Measurements from ENCODE around the gene KIAA0040.

DNA sequence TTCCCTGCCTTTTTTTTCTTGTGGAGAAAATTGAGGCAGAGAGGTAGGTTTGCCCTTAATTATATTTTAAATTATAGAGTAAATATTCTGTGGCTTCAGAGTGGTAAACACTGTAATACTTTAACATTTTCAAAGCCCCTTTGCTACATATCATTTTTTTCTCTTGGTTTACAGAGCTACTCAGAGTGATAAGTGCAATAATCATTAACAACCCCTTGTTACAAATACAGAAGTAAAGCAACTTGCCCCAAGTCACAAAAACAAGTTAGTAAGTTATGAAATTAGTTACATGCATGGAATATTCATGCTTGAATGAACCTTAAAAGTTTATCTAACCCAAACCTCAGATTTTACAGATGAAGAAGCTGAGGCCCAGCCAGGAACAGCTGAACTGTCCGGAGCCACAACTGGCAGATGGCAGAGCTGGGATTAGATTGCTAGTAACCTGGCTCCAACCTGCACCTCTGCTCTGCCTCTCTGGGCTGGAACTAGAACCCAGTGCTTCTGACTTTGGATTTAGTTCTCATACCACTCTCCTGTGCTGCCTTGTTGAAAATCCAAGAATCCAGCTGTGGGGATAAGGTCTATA lies 76.3 kb downstream of the KIAA0040 start:
- no peak for TF ChIP-seq GATA2 (IDR thresholded peaks at IDR 0.05; ENCODE audit: low read depth, low read length)
- no peak for TF ChIP-seq GATA3 (IDR thresholded peaks at IDR 0.05; ENCODE audit: low read depth, low read length)

Data from SH-SY5Y (cell line).